Tibial nerve (tissue), 3 donors: Measurements from ENCODE around the gene PAIP2B.
A peak's percentile ranks its signal among the peaks of the same experiment; 100 is the strongest.

Experiments used
- CTCF ChIP-seq, 5 experiments: fragments of 200-600 bp in 3 of 5; fragments of 450-650 bp in 2 of 5; sonication (generic) in 3 of 5; IDR thresholded peaks; one replicate each; pipeline ENCODE4 v1.5.1; 2016 to 2019; ENCODE audit warnings: antibody characterized with exemption in 5 of 5, mild to moderate bottlenecking in 3 of 5, moderate library complexity in 2 of 5
- POLR2A ChIP-seq, 2 donors: fragments of 450-650 bp; IDR thresholded peaks; one replicate each; pipeline ENCODE4 v1.6.1; 2017; ENCODE audit warnings: antibody characterized with exemption in 2 of 2, mild to moderate bottlenecking in 2 of 2, moderate library complexity in 2 of 2

GRCh38 chr2:71157124-71157793, 69.6 kb downstream of the PAIP2B start:
- TF ChIP-seq CTCF (IDR thresholded peaks at IDR 0.05), result peak; percentile 51 to 63 (median 56)
- no peak for TF ChIP-seq POLR2A (IDR thresholded peaks at IDR 0.05)
